NCI-H1417 treated with DMSO at 0.1 percent for 48 hours (cell line): Measurements from ENCODE around the gene PATL2.
"Not testable (repeated sequence)": the region's sequence is repeated elsewhere in the genome, so short reads cannot be mapped to it uniquely, and the experiment has no call there.

ENCODE experiments used
- DNase-seq: peaks from one replicate; lab custom pipeline; 2025; lab: John Stamatoyannopoulos, UW

The PATL2 gene

DNA sequence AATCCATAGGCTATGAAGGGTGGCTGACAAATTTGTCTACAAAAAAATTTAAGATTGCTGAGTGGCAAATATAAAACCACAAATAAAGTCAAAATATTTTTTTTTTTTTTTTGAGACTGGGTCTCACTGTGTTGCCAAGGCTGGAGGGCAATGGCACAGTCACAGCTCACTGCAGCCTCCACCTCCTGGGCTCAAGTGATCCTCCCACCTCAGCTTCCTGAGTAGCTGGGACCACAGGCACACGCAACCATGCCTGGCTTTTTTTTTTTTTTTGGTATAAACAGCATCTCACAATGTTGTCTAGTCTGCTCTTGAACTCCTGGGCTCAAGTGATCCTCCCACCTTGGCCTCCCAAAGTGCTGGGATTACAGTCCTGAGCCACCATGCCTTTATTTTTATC, 20.9 kb downstream of the PATL2 start:
- not testable (repeated sequence) for DNase-seq

DNA sequence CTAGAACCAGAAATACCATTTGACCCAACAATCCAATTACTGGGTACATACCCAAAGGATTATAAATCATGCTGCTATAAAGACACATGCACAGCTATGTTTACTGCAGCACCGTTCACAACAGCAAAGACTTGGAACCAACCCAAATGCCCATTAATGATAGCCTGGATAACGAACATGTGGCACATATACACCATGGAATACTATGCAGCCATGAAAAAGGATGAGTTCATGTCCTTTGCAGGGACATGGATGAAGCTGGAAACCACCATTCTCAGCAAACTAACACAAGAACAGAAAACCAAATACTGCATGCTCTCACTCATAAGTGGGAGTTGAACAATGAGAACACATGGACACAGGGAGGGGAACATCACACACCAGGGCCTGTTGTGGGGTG, 21.8 kb downstream of the PATL2 start:
- not testable (repeated sequence) for DNase-seq

DNA sequence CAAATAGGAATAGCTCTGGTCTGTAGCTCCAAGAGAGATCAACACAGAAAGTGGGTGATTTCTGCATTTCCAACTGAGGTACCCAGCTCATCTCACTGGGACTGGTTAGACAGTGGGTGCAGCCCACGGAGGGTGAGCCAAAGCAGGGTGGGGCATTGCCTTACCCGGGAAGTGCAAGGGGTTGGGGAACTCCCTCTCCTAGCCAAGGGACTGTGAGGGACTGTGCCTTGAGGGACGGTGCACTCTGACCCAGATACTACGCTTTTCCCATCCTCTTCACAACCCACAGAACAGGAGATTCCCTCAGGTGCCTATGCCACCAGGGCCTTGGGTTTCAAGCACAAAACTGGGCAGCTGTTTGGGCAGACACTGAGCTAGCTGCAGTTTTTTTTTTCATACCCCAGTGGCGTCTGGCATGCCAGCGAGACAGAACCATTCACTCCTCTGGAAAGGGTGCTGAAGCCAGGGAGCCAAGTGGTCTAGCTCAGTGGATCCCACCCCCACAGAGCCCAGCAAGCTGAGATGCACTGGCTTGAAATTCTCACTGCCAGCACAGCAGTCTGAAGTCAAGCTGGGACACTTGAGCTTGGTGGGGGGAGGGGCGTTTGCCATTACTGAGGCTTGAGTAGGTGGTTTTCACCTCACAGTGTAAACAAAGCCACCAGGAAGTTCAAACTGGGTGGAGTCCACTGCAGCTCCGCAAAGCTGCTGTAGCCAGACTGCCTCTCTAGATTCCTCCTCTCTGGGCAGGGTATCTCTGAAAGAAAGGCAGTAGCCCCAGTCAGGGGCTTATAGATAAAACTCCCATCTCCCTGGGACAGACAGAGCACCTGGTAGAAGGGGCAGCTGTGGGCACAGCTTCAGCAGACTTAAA, 28.1 kb downstream of the PATL2 start:
- DNase-seq, result not testable (repeated sequence)

DNA sequence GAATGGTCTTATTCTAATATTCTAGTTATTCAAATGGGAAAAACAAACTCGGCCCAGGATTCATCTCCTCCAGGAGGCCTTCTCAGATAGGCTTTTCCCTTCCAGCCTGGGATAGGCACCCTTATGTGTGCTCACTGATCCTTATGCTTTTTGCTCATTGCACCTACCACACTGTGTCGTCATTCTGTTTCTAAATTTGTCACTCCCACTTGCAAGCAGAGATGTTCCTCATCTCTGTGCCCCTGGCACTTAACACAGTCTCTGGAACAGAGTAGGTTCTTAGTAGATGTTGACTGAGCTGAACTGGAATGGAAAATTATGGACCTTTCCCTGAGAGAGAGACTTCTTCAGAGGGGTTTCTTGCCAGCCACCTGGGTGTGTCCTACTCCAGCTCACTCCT, 28.9 kb downstream of the PATL2 start:
- no peak for DNase-seq

DNA sequence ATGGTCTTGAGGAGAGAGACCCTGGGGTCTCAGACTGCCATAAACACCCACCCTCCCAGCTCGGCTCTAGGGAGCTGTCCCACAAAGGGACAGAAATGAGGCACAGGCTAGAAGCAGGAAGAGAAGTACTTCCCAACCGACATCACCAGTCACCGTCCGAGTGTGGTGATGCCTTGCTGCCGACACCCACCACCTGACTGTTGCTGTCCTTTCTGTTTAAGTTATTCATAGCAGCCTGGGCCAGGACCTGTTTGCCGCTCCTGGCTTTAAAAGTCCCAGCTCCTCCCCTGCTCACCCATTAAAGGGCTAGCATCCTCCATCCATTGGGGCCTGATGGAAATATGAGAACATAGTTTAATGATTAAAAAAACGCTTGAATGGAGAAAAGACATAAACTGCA, 34.4 kb downstream of the PATL2 start:
- DNase-seq, result no peak

DNA sequence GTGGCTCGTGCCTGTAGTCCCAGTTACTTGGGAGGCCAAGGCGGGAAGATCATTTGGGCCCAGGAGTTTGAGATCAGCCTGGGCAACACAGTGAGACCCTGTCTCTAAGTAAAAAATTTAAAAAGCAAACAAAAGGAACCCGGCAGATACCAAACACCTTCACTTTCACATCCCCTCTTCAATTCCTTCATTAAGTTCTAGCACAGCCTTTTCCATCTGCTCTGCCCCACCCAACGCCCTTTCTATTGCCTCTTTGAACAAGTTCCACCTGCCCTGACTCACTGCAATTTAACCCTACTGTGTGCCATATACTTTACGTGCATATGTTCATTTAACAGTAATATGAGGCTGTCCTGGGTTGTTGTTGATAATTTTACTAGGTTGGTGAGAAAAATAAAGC, 35.2 kb downstream of the PATL2 start:
- no peak for DNase-seq

DNA sequence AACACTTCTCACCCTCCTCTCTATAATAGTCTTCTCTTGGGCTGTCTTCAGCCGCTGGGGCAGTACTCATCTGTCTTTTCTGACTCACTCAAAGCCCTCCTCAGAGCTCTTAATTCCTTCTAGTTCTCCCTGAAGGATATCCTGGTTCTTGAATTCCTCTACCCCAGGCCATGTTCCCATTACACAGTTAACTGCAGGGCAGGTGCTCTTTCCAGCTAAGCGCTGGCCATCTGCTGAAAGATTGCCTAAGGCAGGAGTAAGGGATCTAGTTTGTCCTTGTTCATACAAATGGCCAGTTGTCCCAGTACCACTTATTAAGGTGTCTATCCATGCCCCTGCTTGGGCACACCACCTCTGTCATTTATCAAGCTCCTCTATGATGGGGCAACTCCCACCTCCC, 37.5 kb downstream of the PATL2 start:
- no peak for DNase-seq

DNA sequence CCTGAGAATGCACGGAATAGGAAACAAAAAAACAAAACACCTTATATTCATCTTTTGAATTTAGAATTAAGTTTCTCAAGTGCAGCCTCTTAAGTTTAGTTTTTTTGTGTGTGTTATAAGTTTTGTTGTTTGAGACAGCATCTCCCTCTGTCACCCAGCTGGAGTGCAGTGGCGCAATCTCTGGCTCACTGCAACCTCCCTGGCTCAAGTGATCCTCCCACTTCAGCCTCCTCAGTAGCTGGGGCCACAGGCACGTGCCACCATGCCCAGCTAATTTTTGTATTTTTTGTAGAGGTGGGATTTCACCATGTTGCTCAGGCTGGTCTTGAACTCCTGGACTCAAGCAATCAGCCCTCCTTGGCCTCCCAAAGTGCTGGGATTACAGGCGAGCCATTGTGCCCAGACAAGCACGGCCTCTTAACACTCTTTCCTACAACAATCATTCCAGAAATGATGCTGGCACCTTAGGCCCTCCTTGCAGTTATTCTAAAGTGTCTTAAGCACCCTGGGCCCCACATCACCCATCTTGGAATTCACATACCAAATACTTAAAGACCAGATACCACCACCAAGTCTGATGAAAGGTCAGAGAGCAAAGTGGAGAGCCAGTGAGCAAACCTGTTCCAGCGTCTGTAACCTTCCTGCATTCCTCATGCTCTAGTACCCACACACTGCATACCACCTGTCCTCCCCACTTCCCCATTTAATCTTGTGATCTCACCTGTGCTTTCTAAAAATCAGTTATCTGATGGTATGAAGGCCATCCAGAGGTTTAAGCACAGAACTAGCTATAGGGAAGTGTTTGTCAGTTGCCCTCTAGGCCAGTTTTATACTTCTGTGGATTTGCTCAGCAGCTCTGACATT, 40.8 kb downstream of the PATL2 start:
- DNase-seq, result no peak

DNA sequence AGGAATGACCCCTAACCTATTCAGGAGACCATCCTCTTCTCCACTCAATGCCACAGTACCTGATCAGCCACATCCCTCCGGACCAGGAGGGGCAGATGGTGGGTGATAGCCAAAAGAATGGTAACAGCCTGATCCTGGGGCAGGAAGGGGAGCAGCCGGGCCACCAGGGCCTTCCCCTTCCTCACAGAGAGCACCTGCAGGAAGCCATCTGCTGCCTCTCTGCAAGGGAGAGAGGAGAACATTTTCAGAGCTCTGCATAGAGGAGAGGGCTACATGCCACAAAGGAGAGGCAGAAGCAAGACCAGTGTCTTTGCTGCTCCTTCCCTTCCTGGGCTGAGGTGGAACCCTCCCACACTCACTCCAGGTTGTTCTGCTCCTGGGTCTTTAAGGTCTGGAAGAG, 42.2 kb downstream of the PATL2 start:
- DNase-seq, result no peak

DNA sequence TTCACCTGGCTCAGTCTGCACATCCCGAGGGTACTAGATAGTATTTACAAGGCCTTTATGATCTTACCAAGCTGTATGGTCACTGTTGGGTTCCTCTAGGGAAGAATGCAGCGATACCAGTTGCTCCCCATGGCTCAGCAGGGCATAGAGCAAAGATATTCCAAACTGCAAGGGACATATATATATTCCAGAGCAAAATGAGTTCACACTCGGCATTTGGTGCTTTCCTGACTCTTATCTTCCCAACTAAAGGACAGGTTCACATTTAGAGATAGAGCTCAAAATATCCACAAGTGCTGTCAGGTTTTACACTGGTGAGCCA, 44.1 kb downstream of the PATL2 start:
- DNase-seq, result no peak

DNA sequence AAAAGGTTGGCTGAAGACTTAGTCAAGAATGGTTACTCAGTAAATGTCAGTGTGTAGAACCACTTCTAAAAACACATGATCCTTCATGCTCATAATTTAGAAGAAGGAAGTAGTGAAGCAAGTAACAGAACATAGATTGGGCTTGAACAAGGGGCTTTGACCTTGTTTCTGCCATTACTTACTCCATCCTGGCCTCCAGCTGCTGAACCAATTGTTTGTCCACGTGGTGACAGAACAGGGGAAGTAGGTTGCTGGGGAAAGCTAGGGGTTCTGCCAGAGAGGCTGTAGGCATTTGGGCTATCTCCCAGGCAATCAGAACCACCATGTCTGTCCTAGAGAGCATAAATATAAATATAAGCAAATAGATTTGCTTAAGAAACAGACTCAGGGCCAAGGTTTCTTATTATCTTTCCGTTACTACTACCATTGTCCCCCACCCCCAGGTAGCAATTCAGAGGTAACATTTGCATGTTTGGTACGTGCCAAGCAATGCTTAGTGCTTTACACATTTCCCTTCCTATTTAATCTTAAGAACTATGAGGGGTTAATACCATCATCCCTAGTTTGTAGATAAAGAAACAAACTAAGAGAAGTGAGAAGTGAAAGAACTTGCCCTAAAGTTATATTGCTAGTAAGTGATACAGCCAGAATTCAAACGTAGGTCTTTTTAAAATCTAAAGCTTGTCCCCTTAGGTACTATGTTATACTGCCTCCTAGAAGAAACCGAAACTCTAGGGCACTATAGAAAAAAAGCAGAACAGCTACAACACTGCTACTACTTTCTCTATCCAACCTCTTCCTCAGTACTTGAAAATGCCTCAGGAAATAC, 44.7 kb downstream of the PATL2 start:
- DNase-seq, result no peak

DNA sequence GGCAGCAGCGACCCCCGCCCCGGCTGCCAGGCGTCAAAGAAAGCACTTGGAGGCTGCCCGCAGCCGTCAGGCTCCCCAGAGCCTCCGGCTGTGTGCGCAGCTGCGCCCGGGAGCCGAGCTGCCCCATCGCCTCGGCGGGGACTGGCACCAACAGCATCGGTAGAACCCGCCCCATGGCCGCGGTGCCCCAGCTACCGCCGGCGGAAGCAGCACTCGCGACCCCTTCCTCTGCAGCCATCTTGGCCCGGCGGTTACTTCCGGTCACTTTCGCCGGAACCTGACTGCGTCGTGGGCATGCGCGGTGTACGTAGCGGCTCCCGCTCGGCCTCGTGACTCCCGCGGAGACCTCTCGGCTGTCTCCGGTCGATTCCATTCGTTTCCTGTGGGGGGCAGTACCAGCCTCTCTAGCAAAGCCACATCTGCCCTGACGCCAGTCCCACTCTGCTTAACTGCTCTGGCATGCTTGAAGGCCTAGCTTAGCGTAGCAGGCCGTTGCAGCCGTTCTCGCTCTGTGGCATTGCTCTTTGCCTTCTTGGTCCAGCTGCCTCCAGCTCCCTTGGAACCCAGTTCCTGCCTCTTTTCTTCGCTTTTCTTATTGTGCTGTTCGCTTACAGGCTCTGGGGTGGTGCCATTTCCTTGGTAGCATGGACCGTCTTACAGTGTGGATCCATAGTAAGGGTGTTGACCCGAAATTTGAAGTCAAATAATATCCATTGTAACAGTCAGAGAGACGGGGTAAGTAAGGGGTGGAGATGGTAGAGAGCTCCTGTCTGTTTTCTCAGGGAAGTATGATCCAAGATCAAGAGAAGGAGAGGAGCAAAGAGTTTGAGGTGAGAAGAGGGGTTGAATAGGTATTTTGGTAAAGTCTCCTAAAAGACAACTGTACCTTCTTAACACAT, 47.5 kb downstream of the PATL2 start, which contains the start of gene SPG11:
Gene SPG11 (minus strand): TSS at position 253 of the 899 bp plus-strand sequence. CDS start 15 bp downstream, at position 238.
- DNase-seq, result peak; percentile 79

DNA sequence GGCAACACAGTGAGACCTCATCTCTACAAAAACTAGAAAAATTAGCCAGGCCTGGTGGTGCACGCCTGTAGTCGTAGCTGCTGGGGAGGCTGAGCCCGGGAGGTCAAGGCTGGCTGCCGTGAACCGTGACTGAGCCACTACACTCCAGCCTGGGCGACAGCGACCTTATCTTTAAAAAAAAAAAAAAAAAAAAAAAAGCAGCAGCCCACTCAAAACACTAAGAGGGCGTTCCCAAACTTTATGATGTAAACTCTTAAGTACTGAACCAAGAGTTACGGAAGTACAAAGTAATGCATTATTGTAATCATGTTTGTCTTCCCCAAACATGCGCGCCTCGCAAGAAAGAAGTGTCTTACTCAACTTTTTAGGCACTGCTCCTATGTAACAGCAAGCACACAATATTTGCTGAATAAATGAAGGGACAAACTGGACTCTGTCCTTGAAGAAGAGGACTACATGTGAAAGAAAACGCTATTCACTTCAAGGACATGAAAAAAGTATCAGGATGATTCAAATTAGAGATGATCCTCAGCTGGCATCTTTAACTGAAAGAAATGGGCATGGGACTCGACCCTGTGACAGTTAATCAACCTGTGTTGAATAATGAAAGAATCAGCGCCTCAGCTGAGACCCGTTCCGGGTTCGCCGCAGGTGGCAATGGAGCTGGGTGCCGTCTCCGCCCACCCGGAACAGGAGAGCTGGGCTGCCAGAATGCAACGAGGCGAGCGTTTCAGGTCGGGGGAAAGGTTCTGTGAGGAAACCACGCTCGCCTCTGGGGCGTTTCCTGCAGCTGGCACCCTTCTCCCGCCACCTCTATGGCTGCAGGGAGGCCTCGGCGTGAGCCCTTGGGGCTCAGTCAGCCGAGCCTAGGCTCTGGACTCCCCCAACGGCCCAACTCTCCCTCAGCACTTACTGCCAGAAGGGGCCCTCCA, 48.4 kb downstream of the PATL2 start:
- DNase-seq, result peak; percentile 9

DNA sequence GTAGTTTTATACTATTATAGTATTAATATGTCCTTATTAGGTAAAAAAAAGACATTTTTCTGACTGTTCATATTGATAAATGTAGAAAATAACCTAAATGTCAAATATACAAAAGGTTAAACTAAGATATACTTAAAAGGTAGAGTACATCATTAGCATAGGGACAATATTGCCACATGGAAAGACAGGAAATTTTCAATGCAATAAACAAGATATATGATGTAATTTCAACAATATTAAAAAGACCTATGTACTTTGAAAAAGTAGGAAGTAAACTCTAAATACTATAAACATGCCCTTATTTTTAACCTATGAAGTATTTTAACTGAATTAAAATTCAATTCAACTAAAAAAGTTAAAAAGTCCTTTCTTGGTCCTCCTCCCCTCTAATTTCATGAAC, 49.5 kb downstream of the PATL2 start:
- DNase-seq, result no peak

DNA sequence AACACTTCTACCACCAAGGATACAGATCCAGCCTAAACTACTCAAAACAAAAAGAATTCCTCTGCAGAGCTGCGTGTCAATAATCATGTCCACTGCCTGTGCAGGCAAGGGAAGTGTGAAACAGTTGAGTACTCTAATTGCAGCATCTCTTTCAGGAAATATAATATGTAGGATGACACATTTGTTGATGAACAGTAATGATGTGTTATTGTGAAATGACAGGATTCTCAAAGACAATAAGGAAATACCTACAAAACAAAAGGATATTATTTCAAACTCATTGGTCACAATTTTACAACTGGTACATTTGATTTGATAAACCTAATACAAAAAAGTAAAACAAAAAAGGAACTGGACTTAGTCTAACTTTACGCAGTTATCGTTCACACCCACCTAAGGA, 52.1 kb downstream of the PATL2 start:
- no peak for DNase-seq

DNA sequence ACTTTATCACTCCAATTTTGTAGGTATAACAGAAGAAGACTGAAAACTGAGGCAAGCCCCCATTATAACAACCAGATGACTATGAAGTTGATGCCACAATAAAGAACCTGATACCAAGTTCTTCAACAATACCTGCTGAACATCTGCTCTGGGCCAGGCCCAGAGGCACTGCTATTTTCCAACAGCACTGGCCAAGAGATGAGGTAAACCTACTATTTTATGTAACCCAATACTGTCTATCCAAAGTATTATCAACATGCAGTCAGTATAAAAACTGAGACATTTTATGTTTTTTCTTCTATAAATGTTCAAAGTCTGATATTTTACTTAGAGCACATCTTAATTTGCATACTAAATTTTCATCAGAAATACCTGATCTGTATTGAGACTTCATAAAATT, 53.7 kb downstream of the PATL2 start:
- DNase-seq, result no peak

DNA sequence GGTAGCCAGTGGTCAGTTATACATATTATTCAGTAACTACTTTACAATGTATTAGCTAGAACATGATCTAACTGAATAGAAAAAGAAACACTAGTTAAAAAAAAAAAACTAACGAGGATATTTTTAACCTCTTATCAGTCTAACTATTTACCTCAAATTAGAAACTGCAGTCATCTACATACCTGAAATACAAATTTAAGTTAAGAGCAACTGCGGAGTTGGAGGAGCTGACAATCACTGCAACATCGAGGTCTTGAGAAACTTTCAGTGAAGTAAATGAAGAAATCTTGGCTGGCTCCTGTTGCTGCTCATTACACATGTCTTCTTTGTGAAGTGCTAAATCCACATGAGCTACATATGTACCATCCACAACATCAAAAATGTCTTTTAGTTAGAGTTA, 54.2 kb downstream of the PATL2 start:
- DNase-seq, result no peak

DNA sequence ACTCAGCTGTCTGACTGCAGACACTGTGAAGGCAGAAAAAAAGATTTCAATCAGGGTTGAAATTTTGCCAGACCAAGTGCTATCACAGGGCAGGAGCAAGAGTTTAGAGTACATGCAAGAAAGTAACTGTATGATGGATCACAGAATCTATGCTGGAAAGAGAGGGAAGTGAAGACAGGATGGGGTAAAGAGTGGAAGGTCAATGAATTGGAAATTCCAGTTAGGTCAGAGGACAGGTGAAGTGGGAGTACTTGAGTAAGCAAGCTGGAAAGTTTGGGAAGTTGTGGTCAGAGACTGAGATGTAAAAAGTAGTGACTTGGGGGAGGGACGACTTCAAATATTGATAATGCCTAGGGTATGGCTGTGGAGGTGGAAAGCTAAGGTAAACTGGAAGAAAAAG, 54.8 kb downstream of the PATL2 start:
- DNase-seq, result no peak

DNA sequence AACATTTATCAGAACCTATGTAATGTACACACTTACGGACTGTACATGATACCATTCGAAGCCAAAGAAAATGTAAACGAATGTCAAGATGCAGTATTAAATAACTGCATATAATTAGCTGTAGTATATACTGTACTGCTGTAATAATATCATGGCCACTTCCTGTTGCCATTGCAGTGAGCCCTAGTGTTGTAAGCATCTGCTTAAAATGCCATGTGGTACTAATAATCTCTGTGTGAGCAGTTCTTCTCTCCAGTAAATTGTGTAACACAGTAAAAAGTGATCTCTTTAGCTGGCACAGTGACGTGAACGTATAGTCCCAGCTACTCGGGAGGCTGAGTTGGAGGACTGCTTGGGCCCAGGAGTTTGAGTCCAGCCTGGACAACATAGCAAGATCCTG, 56.3 kb downstream of the PATL2 start:
- DNase-seq, result no peak

DNA sequence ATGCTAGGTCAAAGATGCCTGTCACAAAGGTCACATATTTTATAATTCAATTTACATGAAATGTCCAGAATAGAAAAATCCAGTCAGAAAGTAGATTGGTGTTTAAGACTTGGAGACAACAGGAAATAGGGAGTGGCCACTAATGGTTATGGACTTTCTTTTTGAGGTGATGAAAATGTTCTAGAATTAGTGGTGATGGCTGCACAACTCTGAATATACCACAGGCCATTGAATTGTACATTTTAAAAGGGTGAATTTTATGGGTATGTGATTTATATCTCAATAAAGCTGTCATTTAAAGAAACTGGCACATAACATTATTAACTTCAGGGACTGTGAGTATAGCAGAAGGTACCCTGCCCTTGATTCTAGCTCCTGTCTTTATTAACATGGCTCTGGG, 63.5 kb downstream of the PATL2 start:
- no peak for DNase-seq
